HepG2 (cell line): ENCODE results near the gene ZNF526. TPM values are rescaled to one million over a fixed set of nuclear protein-coding genes. Genes with fewer than 3 reads are reported as not detected.
A peak's percentile ranks its signal among the peaks of the same experiment; 100 is the strongest.

Experiments used
- EZH2 ChIP-seq: conservative IDR thresholded peaks from 2 replicates; pipeline ENCODE4 v1.6.1; 2012; ENCODE audit warnings: mild to moderate bottlenecking, low read depth, low read length, moderate library complexity
- FOXC1 ChIP-seq: sonication (generic); formaldehyde crosslinking; IDR thresholded peaks from 2 replicates; pipeline ENCODE4 v1.8.0; 2022; ENCODE audit warnings: mild to moderate bottlenecking, missing genetic modification reagents, borderline replicate concordance
- GLMP ChIP-seq: sonication (generic); formaldehyde crosslinking; IDR thresholded peaks from 2 replicates; pipeline ENCODE4 v1.9.0; 2021; ENCODE audit warnings: missing genetic modification reagents, mild to moderate bottlenecking, borderline replicate concordance
- HNRNPL ChIP-seq: fragments of 200-400 bp; formaldehyde crosslinking; IDR thresholded peaks from 2 replicates; pipeline ENCODE4 v1.6.1; 2017; ENCODE audit warnings: mild to moderate bottlenecking, low read depth, low read length
- KLF16 ChIP-seq, 2 experiments: sonication (generic) in 1 of 2; formaldehyde crosslinking in 1 of 2; IDR thresholded peaks; 2 replicates each; pipeline versions ENCODE4 v1.6.1 to v1.8.0; 2016 to 2023; ENCODE audit warnings: missing genetic modification reagents in 2 of 2, missing compliant biosample characterization in 1 of 2
- MTF1 ChIP-seq: sonication (generic); formaldehyde crosslinking; IDR thresholded peaks from 2 replicates; pipeline ENCODE4 v1.5.0; 2020; ENCODE audit warnings: missing genetic modification reagents
- NFKB2 ChIP-seq: sonication (generic); formaldehyde crosslinking; IDR thresholded peaks from 2 replicates; pipeline ENCODE4 v1.4.0; 2020; ENCODE audit warnings: missing genetic modification reagents, borderline replicate concordance
- NFYB ChIP-seq: sonication (generic); formaldehyde crosslinking; IDR thresholded peaks from 2 replicates; pipeline ENCODE4 v1.4.0; 2020; ENCODE audit warnings: missing genetic modification reagents
- PAF1 ChIP-seq: IDR thresholded peaks from 2 replicates; pipeline ENCODE4 v1.6.1; 2016; ENCODE audit warnings: missing genetic modification reagents, missing compliant biosample characterization
- RELA ChIP-seq: sonication (generic); formaldehyde crosslinking; IDR thresholded peaks from 2 replicates; pipeline ENCODE4 v1.4.0; 2020; ENCODE audit warnings: missing genetic modification reagents
- SMC3 ChIP-seq: IDR thresholded peaks from 2 replicates; pipeline ENCODE4 v1.6.1; 2011; ENCODE audit warnings: low read length, improper control_type of control experiment
- SNAPC5 ChIP-seq: sonication (generic); formaldehyde crosslinking; IDR thresholded peaks from 2 replicates; pipeline ENCODE4 v1.8.1; 2023; ENCODE audit warnings: mild to moderate bottlenecking, missing genetic modification reagents, borderline replicate concordance
- SNRNP70 ChIP-seq: fragments of 200-400 bp; formaldehyde crosslinking; IDR thresholded peaks from 2 replicates; pipeline ENCODE4 v1.6.1; 2017; ENCODE audit warnings: mild to moderate bottlenecking, low read depth, low read length, moderate library complexity
- TARDBP ChIP-seq: sonication (generic); formaldehyde crosslinking; IDR thresholded peaks from 2 replicates; pipeline ENCODE4 v1.8.0; 2022; ENCODE audit warnings: mild to moderate bottlenecking, missing genetic modification reagents
- TFAP4 ChIP-seq: sonication (generic); IDR thresholded peaks from 2 replicates; pipeline ENCODE4 v1.6.1; 2016; ENCODE audit warnings: low read depth, borderline replicate concordance
- ZBTB14 ChIP-seq: sonication (generic); formaldehyde crosslinking; IDR thresholded peaks from 2 replicates; pipeline ENCODE4 v1.4.0; 2020; ENCODE audit warnings: missing genetic modification reagents
- ZBTB38 ChIP-seq: sonication (generic); formaldehyde crosslinking; IDR thresholded peaks from 2 replicates; pipeline ENCODE4 v1.5.1; 2020; ENCODE audit warnings: mild to moderate bottlenecking, missing genetic modification reagents
- ZNF281 ChIP-seq: sonication (generic); formaldehyde crosslinking; IDR thresholded peaks from 2 replicates; pipeline ENCODE4 v1.4.0; 2020; ENCODE audit warnings: missing genetic modification reagents, borderline replicate concordance
- ZNF550 ChIP-seq: sonication (generic); formaldehyde crosslinking; IDR thresholded peaks from 2 replicates; pipeline ENCODE4 v1.4.0; 2020; ENCODE audit warnings: mild to moderate bottlenecking, missing genetic modification reagents, borderline replicate concordance
- ZNF772 ChIP-seq: sonication (generic); formaldehyde crosslinking; IDR thresholded peaks from 2 replicates; pipeline ENCODE4 v1.5.0; 2020; ENCODE audit warnings: mild to moderate bottlenecking, missing genetic modification reagents
- ZNF878 ChIP-seq: sonication (generic); formaldehyde crosslinking; IDR thresholded peaks from 2 replicates; pipeline ENCODE4 v1.8.1; 2023; ENCODE audit warnings: mild to moderate bottlenecking, missing genetic modification reagents, moderate library complexity
- ZSCAN9 ChIP-seq: IDR thresholded peaks from 2 replicates; pipeline ENCODE4 v1.6.1; 2016; ENCODE audit warnings: borderline replicate concordance
- polyA plus RNA-seq, 8 experiments: library from polyadenylated mRNA; depleted of rRNA in 3 of 8; stranded (reverse) in 7 of 8; unstranded in 1 of 8; fragments of >200 nt; fragmentation: Illumina TruSeq in 4 of 8; extraction: Trizol in 4 of 8; gene quantifications; 2 replicates each; pipeline versions ENCODE4 v1.2.1 to v1.2.3, GENCODE V29; 2011 to 2016; ENCODE audit warnings: low read depth in 4 of 8, missing spikeins in 1 of 8, mixed read lengths in 1 of 8; ENCODE audit not compliant: insufficient read depth in 1 of 8
- total RNA-seq, 5 experiments: library from RNA; depleted of rRNA; stranded (reverse); fragments of >200 nt; fragmentation: Illumina TruSeq; extraction: Trizol; gene quantifications; 2 replicates each; pipeline ENCODE4 v1.2.3, GENCODE V29; 2016; ENCODE audit warnings: low read depth in 1 of 5

ZNF526 gene
- total and polyA plus RNA-seq, 2 of the 13 experiments (the other 11 are each of a cell fraction or from before 2014, with no cell fraction given) = 3.3 to 8.4 TPM

GRCh38 chr19:42270346-42271044, 50.4 kb downstream of the ZNF526 start (continued):
- peak; percentile 60; the same call in 1 of the 2 replicates for TF ChIP-seq ZNF281
- no peak for TF ChIP-seq ZNF550 (CRISPR knock-in tag)
- TF ChIP-seq ZBTB38 (CRISPR knock-in tag) = 0 out of 2 replicates have a peak, but pooled peaks have one; percentile 18
- no peak for TF ChIP-seq PAF1 (CRISPR knock-in tag)
- TF ChIP-seq TFAP4 = peak; percentile 16; the same call in 1 of the 2 replicates
- peak; percentile 86 for TF ChIP-seq HNRNPL
- TF ChIP-seq SMC3 = no peak
- TF ChIP-seq MTF1 = no peak
- TF ChIP-seq GLMP (CRISPR knock-in tag) = no peak
- no peak for TF ChIP-seq RELA (CRISPR knock-in tag)
- TF ChIP-seq NFKB2 (CRISPR knock-in tag) = 0 out of 2 replicates have a peak, but pooled peaks have one; percentile 11
- TF ChIP-seq ZNF878 (CRISPR knock-in tag) = no peak
- no peak for TF ChIP-seq EZH2
- TF ChIP-seq NFYB = no peak
- TF ChIP-seq FOXC1 (CRISPR knock-in tag) = 0 out of 2 replicates have a peak, but pooled peaks have one; percentile 4
- peak; percentile 64; the same call in 1 of the 2 replicates for TF ChIP-seq ZBTB14
- TF ChIP-seq ZSCAN9 (CRISPR knock-in tag) = no peak
- 0 out of 4 replicates have a peak, but pooled peaks of 1 of the 2 experiments have one; percentile 24 for TF ChIP-seq KLF16 (CRISPR knock-in tag; IDR thresholded peaks at IDR 0.05)
- no peak for TF ChIP-seq SNRNP70
- TF ChIP-seq ZNF772 (CRISPR knock-in tag) = no peak
- TF ChIP-seq TARDBP (CRISPR knock-in tag) = 0 out of 2 replicates have a peak, but pooled peaks have one; percentile 17
- TF ChIP-seq SNAPC5 (CRISPR knock-in tag) = no peak
